Uterus (tissue), 4 donors: ENCODE measurements around the gene UBR1. TPM values are rescaled to one million over a fixed set of nuclear protein-coding genes. Genes with fewer than 3 reads are reported as not detected.
"Not testable (repeated sequence)": the region's sequence is repeated elsewhere in the genome, so short reads cannot be mapped to it uniquely, and the experiment has no call there.

Source experiments
- DNase-seq, 2 donors: peaks; one replicate each; pipeline ENCODE4 v3.0.0-alpha.2; 2019 to 2020
- H3K27ac ChIP-seq, 2 donors: fragments of 200-600 bp; sonication (generic); 1 replicate in 1 of 2; 2 replicates in 1 of 2; pipeline ENCODE4 v1.5.1; 2016 to 2018
- H3K27me3 ChIP-seq, 2 donors: fragments of 200-600 bp; sonication (generic); one replicate each; pipeline ENCODE4 v1.5.1; 2018 to 2019; ENCODE audit warnings: control low read depth in 1 of 2
- H3K36me3 ChIP-seq, 2 donors: fragments of 200-600 bp; sonication (generic); one replicate each; pipeline ENCODE4 v1.5.1; 2019; ENCODE audit warnings: control low read depth in 1 of 2
- H3K4me1 ChIP-seq, 2 donors: fragments of 200-600 bp; sonication (generic); one replicate each; pipeline ENCODE4 v1.5.1; 2018 to 2019; ENCODE audit warnings: control low read depth in 1 of 2
- H3K4me3 ChIP-seq, 2 donors: fragments of 200-600 bp; sonication (generic); 1 replicate in 1 of 2; 2 replicates in 1 of 2; pipeline ENCODE4 v1.5.1; 2018 to 2019; ENCODE audit warnings: mild to moderate bottlenecking in 1 of 2
- H3K9me3 ChIP-seq, 2 donors: fragments of 200-600 bp; sonication (generic); one replicate each; pipeline ENCODE4 v1.5.1; 2019; ENCODE audit warnings: control low read depth in 1 of 2
- POLR2A ChIP-seq, 2 donors: fragments of 450-650 bp; IDR thresholded peaks; one replicate each; pipeline ENCODE4 v1.6.1; 2016; ENCODE audit warnings: antibody characterized with exemption in 2 of 2, mild to moderate bottlenecking in 1 of 2, moderate library complexity in 1 of 2
- intact Hi-C: fragments of 100-400 bp; cut with DNase I; formaldehyde crosslinking; loops from one replicate; pipeline ENCODE4 v1.15.1; 2023; ENCODE audit warnings: low total_unique reads
- small RNA-seq: library from RNA; depleted of rRNA; stranded (forward); fragments of <200 nt; gene quantifications from one replicate; pipeline ENCODE3, GENCODE V24; 2016
- total RNA-seq, 4 donors: library from RNA; depleted of rRNA in 3 of 4; stranded (reverse); fragments of >200 nt in 3 of 4; gene quantifications; one replicate each; pipeline versions ENCODE4 v1.1.0 to v1.2.4, GENCODE V29; 2014 to 2023
- TF ChIP-seq, protein P1 (sequence below), 4 experiments: fragments of 200-600 bp in 2 of 4; fragments of 450-650 bp in 2 of 4; sonication (generic) in 2 of 4; IDR thresholded peaks; one replicate each; pipeline ENCODE4 v1.5.1; 2016 to 2019; ENCODE audit warnings: antibody characterized with exemption in 4 of 4, mild to moderate bottlenecking in 2 of 4, moderate library complexity in 1 of 4
- donor health status: DM: yes; HTN: yes; CAD: no.

The UBR1 gene
- total RNA-seq, 4 donors from 2014 or later: 30.9 to 156 (median 60.3) TPM

DNA sequence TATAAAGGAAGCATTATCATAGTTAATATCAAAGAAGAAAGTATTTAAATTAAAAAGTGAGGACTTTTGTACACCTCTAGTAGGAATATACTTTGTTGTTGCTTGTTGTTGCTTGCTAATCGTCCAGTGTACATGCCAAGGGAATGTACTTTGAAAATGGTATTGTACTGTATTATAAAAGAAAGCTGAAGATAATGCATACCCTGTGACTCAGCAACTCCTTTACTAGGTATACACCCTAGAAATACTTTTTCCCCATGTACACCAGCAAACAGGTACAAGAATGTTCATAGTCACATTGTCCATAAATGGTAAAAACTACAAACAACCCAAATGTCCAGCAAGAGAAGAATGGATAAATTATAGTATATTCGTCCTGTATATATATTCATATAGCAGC lies 197.3 kb downstream of the UBR1 start:
- Histone ChIP-seq H3K27me3 (no peaks in the 10 kb centered on the region), H3K4me1 (no peaks in the 10 kb centered on the region), H3K4me3 (no peak overlapping the region), H3K27ac (no peak overlapping the region), H3K9me3 (no peaks in the 10 kb centered on the region), H3K36me3 (no peaks in the 10 kb centered on the region)
- no peak for DNase-seq
- intact Hi-C loops: no loop called here
- TF ChIP-seq POLR2A (IDR thresholded peaks at IDR 0.05): no peak
- TF ChIP-seq, protein P1, sequence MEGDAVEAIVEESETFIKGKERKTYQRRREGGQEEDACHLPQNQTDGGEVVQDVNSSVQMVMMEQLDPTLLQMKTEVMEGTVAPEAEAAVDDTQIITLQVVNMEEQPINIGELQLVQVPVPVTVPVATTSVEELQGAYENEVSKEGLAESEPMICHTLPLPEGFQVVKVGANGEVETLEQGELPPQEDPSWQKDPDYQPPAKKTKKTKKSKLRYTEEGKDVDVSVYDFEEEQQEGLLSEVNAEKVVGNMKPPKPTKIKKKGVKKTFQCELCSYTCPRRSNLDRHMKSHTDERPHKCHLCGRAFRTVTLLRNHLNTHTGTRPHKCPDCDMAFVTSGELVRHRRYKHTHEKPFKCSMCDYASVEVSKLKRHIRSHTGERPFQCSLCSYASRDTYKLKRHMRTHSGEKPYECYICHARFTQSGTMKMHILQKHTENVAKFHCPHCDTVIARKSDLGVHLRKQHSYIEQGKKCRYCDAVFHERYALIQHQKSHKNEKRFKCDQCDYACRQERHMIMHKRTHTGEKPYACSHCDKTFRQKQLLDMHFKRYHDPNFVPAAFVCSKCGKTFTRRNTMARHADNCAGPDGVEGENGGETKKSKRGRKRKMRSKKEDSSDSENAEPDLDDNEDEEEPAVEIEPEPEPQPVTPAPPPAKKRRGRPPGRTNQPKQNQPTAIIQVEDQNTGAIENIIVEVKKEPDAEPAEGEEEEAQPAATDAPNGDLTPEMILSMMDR (IDR thresholded peaks at IDR 0.05): no peak

DNA sequence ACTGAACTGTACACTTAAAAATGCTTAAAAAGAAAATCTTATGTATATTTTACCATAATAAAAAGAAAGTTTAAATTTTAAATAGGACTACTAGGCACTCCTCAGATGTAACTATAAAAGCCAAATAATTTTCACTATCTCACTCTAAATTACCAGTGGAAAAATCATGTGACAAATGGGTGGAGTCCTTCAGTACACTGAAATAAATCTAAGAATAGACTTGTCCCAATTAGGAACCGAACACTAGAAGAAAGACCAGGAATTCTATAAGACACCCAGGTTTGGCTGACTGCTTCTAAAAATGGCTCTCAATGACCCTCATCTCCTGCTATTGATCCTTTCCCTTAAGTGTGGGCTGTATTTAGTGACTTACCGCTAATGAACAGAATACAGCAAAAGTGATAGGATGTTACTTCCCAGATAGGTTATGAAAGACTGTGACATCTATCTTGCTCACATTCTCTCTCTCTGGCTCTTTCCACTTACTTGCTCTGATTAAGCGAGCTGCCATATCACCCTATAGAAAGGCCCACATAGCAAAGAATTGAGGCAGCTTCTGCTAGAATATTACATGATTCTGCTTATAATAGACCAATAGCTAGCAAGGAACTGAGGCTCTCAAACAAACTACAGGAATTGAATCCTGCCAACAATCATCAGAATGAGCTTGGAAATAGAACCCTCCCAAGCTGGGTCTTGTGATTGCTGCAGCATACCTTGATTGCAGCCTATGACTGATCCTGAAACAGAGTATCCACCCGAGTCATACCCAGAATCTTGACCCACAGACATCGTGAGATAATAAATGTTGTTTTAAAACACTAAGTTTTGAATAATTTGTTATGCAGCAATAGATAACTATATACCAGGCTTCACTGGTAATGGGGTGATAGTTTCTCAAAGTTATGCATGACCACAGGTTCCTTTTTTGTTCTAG lies 202.2 kb downstream of the UBR1 start:
- H3K27me3 ChIP-seq: no peaks in the 10 kb centered on the region
- H3K4me1 ChIP-seq: no peaks in the 10 kb centered on the region
- intact Hi-C loops: no loop called here
- TF ChIP-seq, protein P1 (IDR thresholded peaks at IDR 0.05): no peak
- TF ChIP-seq POLR2A (IDR thresholded peaks at IDR 0.05): no peak
- no peaks in the 10 kb centered on the region for H3K9me3 ChIP-seq
- no peak for DNase-seq
- H3K4me3 ChIP-seq: no peak overlapping the region
- no peaks in the 10 kb centered on the region for H3K36me3 ChIP-seq
- no peak overlapping the region for H3K27ac ChIP-seq

DNA sequence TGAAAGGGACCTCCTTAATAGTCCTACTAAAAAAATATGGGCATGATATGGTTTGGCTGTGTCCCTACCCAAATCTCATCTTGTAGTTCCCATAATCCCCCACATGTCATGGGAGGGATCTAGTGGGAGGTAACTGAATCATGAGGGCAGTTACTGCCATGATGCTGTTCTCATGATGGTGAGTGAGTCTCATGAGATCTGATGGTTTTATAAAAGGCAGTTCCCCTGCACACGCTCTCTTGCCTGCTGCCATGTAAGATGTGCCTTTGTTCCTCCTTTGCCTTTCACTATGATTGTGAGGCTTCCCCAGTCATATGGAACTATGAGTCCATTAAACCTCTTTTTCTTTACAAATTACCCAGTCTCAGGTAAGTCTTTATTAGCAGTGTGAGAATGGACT lies 211.9 kb downstream of the UBR1 start:
- intact Hi-C loops: not testable (repeated sequence)

More for the DNA sequence above, 211.9 kb downstream of the UBR1 start:
- not testable (repeated sequence) for H3K4me3 ChIP-seq, H3K27me3 ChIP-seq, H3K36me3 ChIP-seq, DNase-seq, H3K4me1 ChIP-seq, H3K9me3 ChIP-seq, H3K27ac ChIP-seq

Small RNA genes lying within 50 kb of the gene (small RNA-seq; reads per million reads assigned to genes)
- not detected for gene AC068724.2

Other genes starting within 250 kb of the UBR1 start
- 10 to 100 TPM in 3 of 4 donors, 1 to 10 TPM in 1; 5.9 to 32.3 (median 20.6) TPM for gene TTBK2, start 185.3 kb downstream of the UBR1 start, total RNA-seq
- 10 to 100 TPM; 18.8 to 56.6 (median 22.5) TPM for gene TMEM62, start 27.5 kb upstream of the UBR1 start, total RNA-seq
- 10 to 100 TPM; 27.9 to 45.6 (median 44.0) TPM for gene CCNDBP1, start 79.4 kb upstream of the UBR1 start, total RNA-seq
- 1 to 10 TPM in 1 of 4 donors, not detected in 3; 2.6 TPM for gene EPB42, start 115.0 kb upstream of the UBR1 start, total RNA-seq
- gene TGM5, start 160.9 kb upstream of the UBR1 start, total RNA-seq: not detected
- gene TGM7, start 196.2 kb upstream of the UBR1 start, total RNA-seq: not detected
- gene LCMT2, start 224.5 kb upstream of the UBR1 start, total RNA-seq: 10 to 100 TPM in 3 of 4 donors, 1 to 10 TPM in 1; 9.5 to 28.2 (median 12.3) TPM